ENCODE data around the gene DTNBP1. TPM values are rescaled to one million over a fixed set of nuclear protein-coding genes. Genes with fewer than 3 reads are reported as not detected.

DTNBP1 gene
- total RNA-seq, 4 donors from 2014 or later: 5.2 to 14.7 (median 7.5) TPM

DNA sequence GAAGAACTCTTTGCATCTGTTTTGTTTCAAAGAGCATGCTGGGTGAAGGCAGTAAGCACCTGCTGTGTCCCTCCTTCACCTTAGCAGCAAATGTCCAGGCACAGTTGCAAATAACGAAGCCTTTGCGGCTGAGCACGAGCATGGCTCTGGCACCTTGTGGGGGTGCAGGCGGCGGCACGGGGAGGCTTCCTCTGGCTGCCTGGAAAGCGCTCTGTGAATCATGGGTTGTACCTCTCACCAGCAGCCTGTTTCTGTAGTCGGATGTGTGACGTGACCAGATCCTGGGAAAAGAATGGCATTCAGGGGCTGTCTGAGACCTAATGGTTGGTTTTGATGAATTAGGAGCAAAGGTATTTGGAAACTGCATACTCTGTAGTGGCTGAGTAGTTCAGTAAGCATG lies 144.8 kb downstream of the DTNBP1 start:
- peaks cover 23 to 98% (median 30%) of the 10 kb centered on the region in 3 donors for H3K36me3 ChIP-seq
- no peaks in the 10 kb centered on the region for H3K9me3 ChIP-seq
- H3K4me3 ChIP-seq: no peak overlapping the region
- WGBS, 2 donors: 88 to 93% methylated on average over 9 of the region's 9 CpGs
- H3K4me1 ChIP-seq: peaks cover 0 to 10% (median 8%) of the 10 kb centered on the region in 3 donors
- intact Hi-C loops (cut with DNase I): loop anchor here (10.0 kb wide), 1 partner anchor 97 kb away; no protein-coding TSS in a partner anchor
- H3K27me3 ChIP-seq: no peaks in the 10 kb centered on the region
- TF ChIP-seq, protein P1, sequence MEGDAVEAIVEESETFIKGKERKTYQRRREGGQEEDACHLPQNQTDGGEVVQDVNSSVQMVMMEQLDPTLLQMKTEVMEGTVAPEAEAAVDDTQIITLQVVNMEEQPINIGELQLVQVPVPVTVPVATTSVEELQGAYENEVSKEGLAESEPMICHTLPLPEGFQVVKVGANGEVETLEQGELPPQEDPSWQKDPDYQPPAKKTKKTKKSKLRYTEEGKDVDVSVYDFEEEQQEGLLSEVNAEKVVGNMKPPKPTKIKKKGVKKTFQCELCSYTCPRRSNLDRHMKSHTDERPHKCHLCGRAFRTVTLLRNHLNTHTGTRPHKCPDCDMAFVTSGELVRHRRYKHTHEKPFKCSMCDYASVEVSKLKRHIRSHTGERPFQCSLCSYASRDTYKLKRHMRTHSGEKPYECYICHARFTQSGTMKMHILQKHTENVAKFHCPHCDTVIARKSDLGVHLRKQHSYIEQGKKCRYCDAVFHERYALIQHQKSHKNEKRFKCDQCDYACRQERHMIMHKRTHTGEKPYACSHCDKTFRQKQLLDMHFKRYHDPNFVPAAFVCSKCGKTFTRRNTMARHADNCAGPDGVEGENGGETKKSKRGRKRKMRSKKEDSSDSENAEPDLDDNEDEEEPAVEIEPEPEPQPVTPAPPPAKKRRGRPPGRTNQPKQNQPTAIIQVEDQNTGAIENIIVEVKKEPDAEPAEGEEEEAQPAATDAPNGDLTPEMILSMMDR (IDR thresholded peaks at IDR 0.05): no peak
- TF ChIP-seq POLR2A (IDR thresholded peaks at IDR 0.05): no peak
- DNase-seq: no peak
- H3K27ac ChIP-seq: no peak overlapping the region

DNA sequence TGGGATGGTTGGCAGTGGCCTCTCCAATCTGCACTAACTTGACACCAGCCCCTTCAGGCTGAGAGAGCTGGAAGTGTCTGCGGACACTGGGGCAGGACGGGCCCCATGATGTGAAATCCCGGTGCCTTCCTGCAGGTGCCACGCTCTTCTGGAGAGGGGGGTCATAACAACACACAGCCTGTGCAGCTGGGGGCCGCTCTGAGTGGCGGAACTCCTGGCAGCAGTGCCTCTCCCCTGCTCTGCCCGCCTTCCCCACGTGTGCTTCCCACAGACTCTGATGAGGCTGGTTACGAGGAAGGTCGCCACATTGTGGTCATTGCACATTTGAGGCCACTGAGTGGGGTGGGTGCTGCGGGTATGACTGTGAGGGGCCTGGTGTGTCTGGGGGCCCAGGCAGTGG lies 145.2 kb downstream of the DTNBP1 start:
- WGBS, 2 donors: 100% methylated on average over 1 of the region's 11 CpGs; no CpG with 5 or more reads in 1 of the 2 donors
- H3K36me3 ChIP-seq: peaks cover 23 to 98% (median 29%) of the 10 kb centered on the region in 3 donors
- H3K4me3 ChIP-seq: no peak overlapping the region
- no peaks in the 10 kb centered on the region for H3K9me3 ChIP-seq
- TF ChIP-seq, protein P1 (IDR thresholded peaks at IDR 0.05): no peak
- no peak for TF ChIP-seq POLR2A (IDR thresholded peaks at IDR 0.05)
- H3K4me1 ChIP-seq: peaks cover 0 to 10% (median 8%) of the 10 kb centered on the region in 3 donors
- H3K27me3 ChIP-seq: no peaks in the 10 kb centered on the region
- intact Hi-C loops (cut with DNase I): loop anchor here (10.0 kb wide), 1 partner anchor 97 kb away; no protein-coding TSS in a partner anchor
- no peak for DNase-seq
- H3K27ac ChIP-seq: no peak overlapping the region

DNA sequence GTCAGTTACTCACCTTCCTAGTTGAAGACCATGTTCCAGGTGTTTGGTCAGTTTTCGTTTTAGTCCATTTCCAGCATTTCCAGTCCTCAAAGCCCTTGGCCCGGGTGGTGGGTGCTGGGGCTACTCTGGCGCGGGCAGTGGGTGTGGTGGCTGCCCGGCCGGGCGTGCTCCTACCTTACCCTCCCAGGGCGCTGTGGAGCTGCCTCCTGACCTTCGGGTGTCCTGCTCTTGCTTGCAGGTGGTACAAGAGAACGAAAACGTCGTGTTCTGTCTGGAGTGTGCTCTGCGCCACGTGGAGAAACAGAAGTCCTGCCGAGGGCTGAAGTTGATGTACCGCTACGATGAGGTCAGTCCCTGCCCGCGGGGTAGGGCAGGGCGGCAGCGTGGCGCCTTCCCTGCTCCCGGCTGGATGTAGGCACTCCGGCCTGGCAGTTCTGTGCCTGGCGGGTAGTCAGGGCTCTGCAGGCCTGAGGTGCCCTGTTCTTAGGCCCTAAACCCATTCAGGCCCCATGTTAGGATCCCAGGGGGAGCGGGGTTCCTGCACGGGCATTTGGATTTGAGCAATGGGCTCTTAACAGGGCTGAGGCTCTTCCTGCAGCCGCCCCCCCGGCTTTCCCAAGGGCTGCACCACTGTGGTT lies 145.8 kb downstream of the DTNBP1 start:
- Histone ChIP-seq H3K4me1 (peaks cover 0 to 4% (median 2%) of the 10 kb centered on the region in 3 donors), H3K27me3 (no peaks in the 10 kb centered on the region), H3K9me3 (no peaks in the 10 kb centered on the region), H3K27ac (no peak overlapping the region), H3K36me3 (peaks cover 23 to 98% (median 29%) of the 10 kb centered on the region in 3 donors), H3K4me3 (no peak overlapping the region)
- no peak for TF ChIP-seq POLR2A (IDR thresholded peaks at IDR 0.05)
- TF ChIP-seq, protein P1 (IDR thresholded peaks at IDR 0.05): no peak
- DNase-seq: no peak
- WGBS, 2 donors: 86 to 93% methylated on average over 12 to 17 of the region's 29 CpGs
- intact Hi-C loops (cut with DNase I): loop anchor here (10.0 kb wide), 1 partner anchor 98 kb away; no protein-coding TSS in a partner anchor

DNA sequence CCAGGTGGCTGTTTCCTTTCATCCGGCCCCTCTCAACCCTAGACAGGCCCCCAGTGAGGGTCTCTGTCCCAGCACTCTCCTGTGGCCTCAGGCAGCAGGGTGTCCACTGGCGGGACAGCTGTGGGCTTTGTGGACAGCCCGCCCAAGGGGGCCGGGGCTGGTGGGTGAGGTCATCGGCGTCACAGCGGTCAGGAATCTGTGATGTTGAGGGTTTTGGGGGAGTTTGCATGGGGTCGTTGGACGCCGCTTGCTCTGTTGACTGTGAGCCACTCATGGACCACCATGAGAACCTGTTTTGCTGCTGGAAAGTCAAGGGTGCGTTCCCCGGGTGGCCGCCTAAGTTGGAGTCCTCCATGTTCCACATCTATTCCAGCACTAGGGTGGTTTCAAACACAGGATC lies 146.4 kb downstream of the DTNBP1 start:
- TF ChIP-seq, protein P1 (IDR thresholded peaks at IDR 0.05): no peak
- no peak for TF ChIP-seq POLR2A (IDR thresholded peaks at IDR 0.05)
- no peak for DNase-seq
- intact Hi-C loops (cut with DNase I): loop anchor here (10.0 kb wide), 1 partner anchor 98 kb away; no protein-coding TSS in a partner anchor
- Histone ChIP-seq H3K4me1 (no peaks in the 10 kb centered on the region), H3K9me3 (no peaks in the 10 kb centered on the region), H3K27me3 (no peaks in the 10 kb centered on the region), H3K36me3 (peaks cover 29 to 98% (median 29%) of the 10 kb centered on the region in 3 donors), H3K27ac (no peak overlapping the region), H3K4me3 (no peak overlapping the region)
- WGBS, 2 donors: 95 to 97% methylated on average over 4 to 8 of the region's 13 CpGs

DNA sequence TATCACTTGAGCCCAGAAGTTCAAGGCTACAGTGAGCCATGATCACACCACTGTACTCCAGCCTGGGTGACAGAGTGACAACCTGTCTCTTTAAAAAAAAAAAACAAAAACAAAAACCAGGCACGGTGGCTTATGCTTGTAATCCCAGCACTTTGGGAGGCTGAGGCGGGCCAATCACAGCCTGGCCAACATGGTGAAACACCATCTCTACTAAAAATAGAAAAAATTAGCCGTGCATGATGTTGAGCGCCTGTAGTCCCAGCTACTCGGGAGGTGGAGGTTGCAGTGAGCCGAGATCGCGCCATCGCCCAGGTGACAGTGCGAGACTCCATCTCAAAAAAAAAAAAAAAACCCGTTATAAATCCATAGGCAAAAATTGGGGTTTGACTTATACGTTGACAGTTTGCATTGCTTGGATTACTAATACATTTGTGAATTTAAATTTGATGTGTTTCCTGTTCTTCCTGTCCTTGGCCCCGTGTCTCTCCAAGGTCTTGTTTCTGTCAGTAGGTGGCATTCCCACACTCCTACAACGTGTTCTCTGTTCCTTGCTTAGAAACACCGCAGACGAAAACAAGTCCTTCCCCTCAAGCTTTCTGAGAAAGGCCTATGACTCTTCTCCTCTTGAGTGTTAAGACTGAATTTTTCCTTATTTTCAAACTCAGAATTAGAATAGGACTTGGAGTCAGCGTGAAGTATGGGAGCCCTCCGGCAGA lies 147.0 kb downstream of the DTNBP1 start:
- TF ChIP-seq, protein P1 (IDR thresholded peaks at IDR 0.05): no peak
- TF ChIP-seq POLR2A (IDR thresholded peaks at IDR 0.05): no peak
- Histone ChIP-seq H3K9me3 (no peaks in the 10 kb centered on the region), H3K4me3 (no peak overlapping the region), H3K27me3 (no peaks in the 10 kb centered on the region), H3K36me3 (peaks cover 29 to 99% (median 29%) of the 10 kb centered on the region in 3 donors), H3K27ac (no peak overlapping the region), H3K4me1 (no peaks in the 10 kb centered on the region)
- DNase-seq: no peak
- 79 to 81% methylated on average over 18 of the region's 18 CpGs for WGBS, 2 donors
- intact Hi-C loops (cut with DNase I): loop anchor here (10.0 kb wide), 1 partner anchor 99 kb away; no protein-coding TSS in a partner anchor

All from esophagus squamous epithelium (tissue), 5 donors.